ENCODE measurements around the gene TMEM116.

GRCh38 chr12:111991946-111992345, 21.0 kb downstream of the TMEM116 start:
- TF ChIP-seq MZF1 (tag by site-specific recombination; IDR thresholded peaks at IDR 0.05; ENCODE audit: borderline replicate concordance) (no peak), ZNF510 (tag by site-specific recombination; IDR thresholded peaks at IDR 0.05; ENCODE audit: insufficient replicate concordance) (no peak), ZNF747 (tag by site-specific recombination; IDR thresholded peaks at IDR 0.05) (no peak), CTCF (tag by site-specific recombination; IDR thresholded peaks at IDR 0.05) (no peak), ZNF280D (tag by site-specific recombination; IDR thresholded peaks at IDR 0.05) (no peak), SP2 (tag by site-specific recombination; IDR thresholded peaks at IDR 0.05) (no peak), KLF16 (tag by site-specific recombination; IDR thresholded peaks at IDR 0.05) (no peak), ZNF626 (tag by site-specific recombination; IDR thresholded peaks at IDR 0.05) (no peak), ZBTB11 (tag by site-specific recombination; conservative IDR thresholded peaks at IDR 0.05; ENCODE audit: low read depth) (no peak), GLIS1 (tag by site-specific recombination; IDR thresholded peaks at IDR 0.05) (no peak), REPIN1 (tag by site-specific recombination; IDR thresholded peaks at IDR 0.05; ENCODE audit: low read depth) (no peak), ZFP3 (tag by site-specific recombination; IDR thresholded peaks at IDR 0.05; ENCODE audit: low read depth) (no peak)

Data from HEK293 (cell line).